Suprapubic skin (tissue), 3 donors: ENCODE results near the gene NCKAP5.

Experiments used
- CTCF ChIP-seq, 2 donors: fragments of 200-600 bp in 1 of 2; fragments of 450-650 bp in 1 of 2; sonication (generic) in 1 of 2; IDR thresholded peaks; one replicate each; pipeline ENCODE4 v1.5.1; 2016 to 2019; ENCODE audit warnings: antibody characterized with exemption in 2 of 2, mild to moderate bottlenecking in 1 of 2, moderate library complexity in 1 of 2
- EP300 ChIP-seq: sonication (generic); formaldehyde crosslinking; IDR thresholded peaks from one replicate; pipeline ENCODE4 v1.6.1; 2017; ENCODE audit warnings: antibody characterized with exemption

GRCh38 chr2:133265432-133265949, 302.8 kb downstream of the NCKAP5 start:
- TF ChIP-seq CTCF (IDR thresholded peaks at IDR 0.05) (no peak), EP300 (no peak)
